ENCODE results near the gene GPR25. TPM values are rescaled to one million over a fixed set of nuclear protein-coding genes. Genes with fewer than 3 reads are reported as not detected.

GPR25 gene
- total RNA-seq, result 0.25 TPM in 1 of 3 replicates, not detected in the others

- no peaks in the 10 kb centered on the region for H3K9me3 Mint-ChIP-seq
- no peaks in the 10 kb centered on the region for H3K36me3 Mint-ChIP-seq
- no peak for TF ChIP-seq CTCF (IDR thresholded peaks at IDR 0.05; ENCODE audit: unreplicated experiment)
- H3K27ac Mint-ChIP-seq, result no peak within 1 kb of the TSS
- peaks cover 9% of the 10 kb centered on the region for H3K4me1 Mint-ChIP-seq
- no peaks in the 10 kb centered on the region for H3K27me3 Mint-ChIP-seq (ENCODE audit: low read depth)
- H3K4me3 Mint-ChIP-seq, result no peak within 1 kb of the TSS
- DNase-seq (ENCODE audit: low spot score in 2 of 2, unreplicated experiment in 2 of 2), result no peak
These were observed at the start of gene GPR25 for GRCh38 chr1:200872446-200873115. Gene GPR25 (plus strand): TSS chr1:200872981. CDS start chr1:200873038, 57 bp downstream.

GRCh38 chr1:200831091-200831490 is 41.7 kb upstream of the GPR25 start:
- no peak for TF ChIP-seq CTCF (IDR thresholded peaks at IDR 0.05; ENCODE audit: unreplicated experiment)
- no peaks in the 10 kb centered on the region for H3K27me3 Mint-ChIP-seq (ENCODE audit: low read depth)
- H3K4me1 Mint-ChIP-seq, result peaks cover 16% of the 10 kb centered on the region
- H3K9me3 Mint-ChIP-seq, result peaks cover under 1% of the 10 kb centered on the region
- peaks cover 9% of the 10 kb centered on the region for H3K36me3 Mint-ChIP-seq
- H3K4me3 Mint-ChIP-seq, result no peak overlapping the region
- peak overlapping the region; percentile 41 for H3K27ac Mint-ChIP-seq
- DNase-seq (ENCODE audit: low spot score in 2 of 2, unreplicated experiment in 2 of 2), result no peak

GRCh38 chr1:200834383-200834782 is 38.4 kb upstream of the GPR25 start:
- H3K9me3 Mint-ChIP-seq, result peaks cover 9% of the 10 kb centered on the region
- H3K4me1 Mint-ChIP-seq, result peaks cover 15% of the 10 kb centered on the region
- no peaks in the 10 kb centered on the region for H3K27me3 Mint-ChIP-seq (ENCODE audit: low read depth)
- TF ChIP-seq CTCF (IDR thresholded peaks at IDR 0.05; ENCODE audit: unreplicated experiment), result no peak
- no peak overlapping the region for H3K4me3 Mint-ChIP-seq
- H3K36me3 Mint-ChIP-seq, result peaks cover 23% of the 10 kb centered on the region
- DNase-seq (ENCODE audit: low spot score in 2 of 2, unreplicated experiment in 2 of 2), result no peak
- no peak overlapping the region for H3K27ac Mint-ChIP-seq

DNA sequence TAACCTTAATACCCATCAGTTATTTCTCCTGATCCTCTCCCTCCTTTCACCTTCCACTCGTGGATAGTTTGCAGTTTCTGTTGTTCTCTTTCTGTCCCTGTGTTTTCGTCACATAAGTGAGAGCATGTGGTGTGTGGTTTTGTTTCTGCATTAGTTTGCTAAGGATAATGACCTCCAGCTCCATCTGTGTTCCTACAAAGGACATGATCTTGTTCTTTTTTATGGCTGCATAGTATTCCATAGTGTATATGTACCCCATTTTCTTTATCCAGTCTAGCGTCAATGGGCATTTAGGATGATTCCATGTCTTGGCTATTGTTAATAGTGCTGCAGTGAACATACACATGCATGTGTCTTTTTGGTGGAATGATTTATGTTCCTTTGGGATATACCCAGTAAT is 36.6 kb upstream of the GPR25 start:
- no peak for DNase-seq (ENCODE audit: low spot score in 2 of 2, unreplicated experiment in 2 of 2)
- Mint-ChIP-seq H3K4me1 (peaks cover 4% of the 10 kb centered on the region), H3K27ac (no peak overlapping the region), H3K4me3 (no peak overlapping the region), H3K27me3 (ENCODE audit: low read depth) (no peaks in the 10 kb centered on the region), H3K9me3 (peaks cover 9% of the 10 kb centered on the region), H3K36me3 (peaks cover 23% of the 10 kb centered on the region)
- TF ChIP-seq CTCF (IDR thresholded peaks at IDR 0.05; ENCODE audit: unreplicated experiment), result no peak

DNA sequence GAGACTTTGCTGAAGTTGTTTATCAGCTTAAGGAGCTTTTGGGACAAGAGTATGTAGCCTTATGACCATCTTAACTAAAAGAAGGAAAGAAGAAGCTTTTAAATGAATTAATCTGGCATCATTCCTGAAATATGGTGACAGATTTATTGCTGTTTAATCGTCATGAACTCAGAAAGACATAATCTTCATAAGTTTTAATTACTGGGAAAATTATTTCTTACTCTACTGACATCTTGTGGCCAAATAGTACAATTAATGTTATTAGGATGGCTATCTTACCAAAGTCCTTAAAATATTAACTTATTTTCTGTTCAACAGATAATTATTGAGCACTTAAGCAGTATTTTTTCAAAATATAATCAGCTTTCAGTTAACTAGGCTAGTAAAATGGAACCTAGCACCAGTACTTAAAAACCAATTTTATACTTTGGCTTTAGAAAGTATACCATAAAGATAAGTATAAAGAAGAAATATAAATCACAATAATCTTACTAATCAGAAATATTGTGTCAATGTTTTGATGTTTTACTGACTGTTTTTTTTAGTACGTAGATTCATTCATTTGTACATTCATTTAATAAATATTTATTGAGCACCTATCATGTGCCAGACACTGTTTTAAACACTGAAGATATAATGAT is 34.7 kb upstream of the GPR25 start:
- H3K36me3 Mint-ChIP-seq, result peaks cover 29% of the 10 kb centered on the region
- peak; percentile 65 for TF ChIP-seq CTCF (IDR thresholded peaks at IDR 0.05; ENCODE audit: unreplicated experiment)
- no peak for DNase-seq (ENCODE audit: low spot score in 2 of 2, unreplicated experiment in 2 of 2)
- H3K27ac Mint-ChIP-seq, result peak overlapping the region; percentile 64
- H3K4me1 Mint-ChIP-seq, result peaks cover 3% of the 10 kb centered on the region
- H3K9me3 Mint-ChIP-seq, result peaks cover 9% of the 10 kb centered on the region
- no peaks in the 10 kb centered on the region for H3K27me3 Mint-ChIP-seq (ENCODE audit: low read depth)
- H3K4me3 Mint-ChIP-seq, result no peak overlapping the region
